HL-60 (cell line): Measurements from ENCODE around the gene ACE.

Source experiments
- DNase-seq, 2 experiments: peaks; one replicate each; pipeline ENCODE4 v3.0.0-alpha.2; 2010 to 2020; ENCODE audit warnings: low read depth in 1 of 2, low spot score in 1 of 2
- H3K27ac ChIP-seq: fragments of 250-450 bp; sonication (Bioruptor Pico); replicated peaks from 2 replicates; pipeline ENCODE4 v1.5.1; 2020; ENCODE audit warnings: mild to moderate bottlenecking, moderate library complexity
- H3K27me3 ChIP-seq: fragments of 250-450 bp; sonication (Bioruptor Pico); 2 replicates; pipeline ENCODE4 v1.5.1; 2021; ENCODE audit warnings: mild to moderate bottlenecking, moderate library complexity; ENCODE audit not compliant: insufficient read depth, poor library complexity, severe bottlenecking
- H3K4me3 ChIP-seq: replicated peaks from 2 replicates; pipeline ENCODE4 v1.5.1; 2011; ENCODE audit warnings: mild to moderate bottlenecking, control low read depth, low read length; ENCODE audit not compliant: insufficient read depth
- CTCF ChIP-seq: IDR thresholded peaks from one replicate; pipeline ENCODE4 v1.5.1; 2011; ENCODE audit warnings: low read length, control low read depth, inconsistent platforms; ENCODE audit not compliant: insufficient read depth
- GABPA ChIP-seq: IDR thresholded peaks from 2 replicates; pipeline ENCODE4 v1.6.1; 2012; ENCODE audit warnings: low read depth
- POLR2AphosphoS5 ChIP-seq: IDR thresholded peaks from 2 replicates; pipeline ENCODE4 v1.6.1; 2012; ENCODE audit warnings: low read depth
- REST ChIP-seq: IDR thresholded peaks from 2 replicates; pipeline ENCODE4 v1.6.1; 2012; ENCODE audit warnings: low read depth; ENCODE audit not compliant: insufficient replicate concordance
- SPI1 ChIP-seq: IDR thresholded peaks from 2 replicates; pipeline ENCODE4 v1.6.1; 2012; ENCODE audit warnings: low read depth, mild to moderate bottlenecking, borderline replicate concordance

Gene ACE

GRCh38 chr17:63537001-63537400 lies 60.1 kb downstream of the ACE start:
- Histone ChIP-seq H3K4me3 (no peak overlapping the region), H3K27me3 (peaks cover 24% of the 10 kb centered on the region), H3K27ac (no peak overlapping the region)
- no peak for DNase-seq
- no peak for TF ChIP-seq GABPA
- TF ChIP-seq SPI1, result no peak

GRCh38 chr17:63537991-63538692 lies 61.3 kb downstream of the ACE start:
- H3K4me3 ChIP-seq, result no peak overlapping the region
- H3K27ac ChIP-seq, result no peak overlapping the region
- no peak for DNase-seq
- H3K27me3 ChIP-seq, result peaks cover 24% of the 10 kb centered on the region
- TF ChIP-seq POLR2AphosphoS5 (no peak), SPI1 (no peak), REST (no peak), CTCF (no peak), GABPA (no peak)

- Histone ChIP-seq H3K27ac (no peak overlapping the region), H3K27me3 (peaks cover 24% of the 10 kb centered on the region), H3K4me3 (no peak overlapping the region)
- TF ChIP-seq GABPA (no peak), SPI1 (no peak), POLR2AphosphoS5 (no peak), CTCF (no peak), REST (no peak)
- DNase-seq, result no peak
Measured at GRCh38 chr17:63538693-63539595, 62.1 kb downstream of the ACE start.

- no peak overlapping the region for H3K27ac ChIP-seq
Measured at GRCh38 chr17:63540590-63540989, 63.7 kb downstream of the ACE start.

More at GRCh38 chr17:63540590-63540989, 63.7 kb downstream of the ACE start:
- Histone ChIP-seq H3K4me3 (no peak overlapping the region), H3K27me3 (peaks cover 24% of the 10 kb centered on the region)
- no peak for TF ChIP-seq REST
- no peak for TF ChIP-seq CTCF
- TF ChIP-seq SPI1, result no peak
- no peak for TF ChIP-seq POLR2AphosphoS5
- TF ChIP-seq GABPA, result no peak
- no peak for DNase-seq
